RWPE2 (cell line): ENCODE data around the gene ZFP62.
"Not testable (repeated sequence)": the region's sequence is repeated elsewhere in the genome, so short reads cannot be mapped to it uniquely, and the experiment has no call there.

ENCODE experiments used
- ATAC-seq: fragments of 200-7000 bp; cut with Tn5 transposase; 3 replicates; pipeline ENCODE4 v1.9.1; 2021; ENCODE audit warnings: low read depth
- DNase-seq: peaks from one replicate; pipeline ENCODE4 v3.0.0-alpha.2; 2020; ENCODE audit warnings: low spot score
- H3K27ac ChIP-seq: fragments of 450-650 bp; 2 replicates; pipeline ENCODE4 v1.5.1; 2017; ENCODE audit warnings: mild to moderate bottlenecking; ENCODE audit not compliant: poor library complexity, severe bottlenecking
- H3K27me3 ChIP-seq: fragments of 250-450 bp; sonication (Bioruptor Pico); 2 replicates; pipeline ENCODE4 v1.5.1; 2021; ENCODE audit warnings: mild to moderate bottlenecking, moderate library complexity; ENCODE audit not compliant: insufficient read depth, poor library complexity, severe bottlenecking
- H3K36me3 ChIP-seq: fragments of 250-450 bp; sonication (Bioruptor Pico); 2 replicates; pipeline ENCODE4 v1.5.1; 2020; ENCODE audit warnings: low read depth, mild to moderate bottlenecking, moderate library complexity
- H3K4me1 ChIP-seq: fragments of 250-450 bp; sonication (Bioruptor Pico); 2 replicates; pipeline ENCODE4 v1.5.1; 2021; ENCODE audit warnings: mild to moderate bottlenecking, moderate library complexity; ENCODE audit not compliant: insufficient read depth, poor library complexity, severe bottlenecking
- H3K4me3 ChIP-seq: fragments of 250-450 bp; sonication (Bioruptor Pico); 2 replicates; pipeline ENCODE4 v1.5.1; 2021; ENCODE audit warnings: mild to moderate bottlenecking, moderate library complexity; ENCODE audit not compliant: severe bottlenecking
- H3K9me3 ChIP-seq: fragments of 250-450 bp; sonication (Bioruptor Pico); 2 replicates; pipeline ENCODE4 v1.5.1; 2021; ENCODE audit warnings: mild to moderate bottlenecking, moderate library complexity; ENCODE audit not compliant: severe bottlenecking
- CTCF ChIP-seq: fragments of 450-650 bp; IDR thresholded peaks from one replicate; pipeline ENCODE4 v1.5.1; 2017; ENCODE audit warnings: mild to moderate bottlenecking, moderate library complexity; ENCODE audit not compliant: poor library complexity, severe bottlenecking

Gene ZFP62

GRCh38 chr5:180908998-180909731 lies 48.1 kb upstream of the ZFP62 start:
- H3K4me3 ChIP-seq: no peak overlapping the region
- TF ChIP-seq CTCF: no peak
- no peak for DNase-seq
- no peaks in the 10 kb centered on the region for H3K36me3 ChIP-seq
- no peaks in the 10 kb centered on the region for H3K4me1 ChIP-seq
- no peak for ATAC-seq
- no peak overlapping the region for H3K27ac ChIP-seq
- H3K27me3 ChIP-seq: no peaks in the 10 kb centered on the region
- H3K9me3 ChIP-seq: no peaks in the 10 kb centered on the region

- DNase-seq (no peak), ATAC-seq (no peak)
- no peak overlapping the region for H3K4me3 ChIP-seq
- no peaks in the 10 kb centered on the region for H3K36me3 ChIP-seq
- no peaks in the 10 kb centered on the region for H3K27me3 ChIP-seq
- no peaks in the 10 kb centered on the region for H3K4me1 ChIP-seq
- H3K27ac ChIP-seq: no peak overlapping the region
- H3K9me3 ChIP-seq: no peaks in the 10 kb centered on the region
- TF ChIP-seq CTCF: no peak
Observed at GRCh38 chr5:180908400-180908799, 47.3 kb upstream of the ZFP62 start.

- Histone ChIP-seq H3K27me3 (no peaks in the 10 kb centered on the region), H3K27ac (no peak overlapping the region), H3K36me3 (no peaks in the 10 kb centered on the region), H3K4me1 (peaks cover 3% of the 10 kb centered on the region), H3K4me3 (no peak overlapping the region), H3K9me3 (no peaks in the 10 kb centered on the region)
- ATAC-seq (no peak), DNase-seq (no peak)
- no peak for TF ChIP-seq CTCF
Observed at GRCh38 chr5:180901319-180902009, 40.4 kb upstream of the ZFP62 start.

- no peak for DNase-seq
- Histone ChIP-seq H3K4me1 (peaks cover 3% of the 10 kb centered on the region), H3K27me3 (no peaks in the 10 kb centered on the region), H3K36me3 (no peaks in the 10 kb centered on the region), H3K27ac (no peak overlapping the region), H3K4me3 (no peak overlapping the region), H3K9me3 (peaks cover 4% of the 10 kb centered on the region)
- no peak for TF ChIP-seq CTCF
- ATAC-seq: no peak
Observed at GRCh38 chr5:180900178-180900577, 39.1 kb upstream of the ZFP62 start.

- ATAC-seq (no peak), DNase-seq (no peak)
- H3K27me3 ChIP-seq: no peaks in the 10 kb centered on the region
- TF ChIP-seq CTCF: no peak
- peaks cover 3% of the 10 kb centered on the region for H3K4me1 ChIP-seq
- no peaks in the 10 kb centered on the region for H3K36me3 ChIP-seq
- H3K9me3 ChIP-seq: peaks cover 4% of the 10 kb centered on the region
- no peak within 1 kb of the TSS for H3K27ac ChIP-seq
- H3K4me3 ChIP-seq: no peak within 1 kb of the TSS
Observed at GRCh38 chr5:180898621-180899246, 37.7 kb upstream of the ZFP62 start, which contains the start of gene BTNL8. TSS of gene BTNL8 (plus strand) at chr5:180899159. CDS start at chr5:180899311, 152 bp downstream.

GRCh38 chr5:180895330-180895729 lies 34.3 kb upstream of the ZFP62 start:
- H3K4me1 ChIP-seq, DNase-seq, H3K36me3 ChIP-seq, H3K4me3 ChIP-seq, H3K27ac ChIP-seq, ATAC-seq, H3K9me3 ChIP-seq: not testable (repeated sequence)
- peaks cover 19% of the 10 kb centered on the region for H3K27me3 ChIP-seq
